H1 (cell line): ENCODE results near the gene CAPN13. TPM values are rescaled to one million over a fixed set of nuclear protein-coding genes. Genes with fewer than 3 reads are reported as not detected.

ENCODE experiments used
- CBX5 ChIP-seq: fragments of 300-800, 300-1000 bp; sonication (generic); IDR thresholded peaks from 2 replicates; pipeline ENCODE4 v1.7.1; 2016; ENCODE audit warnings: antibody characterized with exemption, low read length, low read depth
- CHD2 ChIP-seq: IDR thresholded peaks from 2 replicates; pipeline ENCODE4 v1.6.1; 2012; ENCODE audit warnings: low read length, improper control_type of control experiment
- CREB1 ChIP-seq: IDR thresholded peaks from 2 replicates; pipeline ENCODE4 v1.6.1; 2012; ENCODE audit warnings: inconsistent platforms
- EGR1 ChIP-seq: IDR thresholded peaks from 2 replicates; pipeline ENCODE4 v1.6.1; 2011; ENCODE audit warnings: low read depth, low read length, borderline replicate concordance
- GABPA ChIP-seq: IDR thresholded peaks from 2 replicates; pipeline ENCODE4 v1.6.1; 2011; ENCODE audit warnings: mild to moderate bottlenecking, low read length, moderate library complexity, borderline replicate concordance; ENCODE audit not compliant: insufficient read depth
- GTF2F1 ChIP-seq: IDR thresholded peaks from 2 replicates; pipeline ENCODE4 v1.6.1; 2012; ENCODE audit warnings: low read depth, low read length, improper control_type of control experiment, borderline replicate concordance
- KDM4A ChIP-seq: IDR thresholded peaks from one replicate; pipeline ENCODE4 v1.7.1; 2012; ENCODE audit warnings: low read depth, mild to moderate bottlenecking, moderate library complexity, low read length, inconsistent platforms; ENCODE audit not compliant: severe bottlenecking
- RNF2 ChIP-seq: fragments of 200-900, 300-1000 bp; sonication (generic); IDR thresholded peaks from 2 replicates; pipeline ENCODE4 v1.7.1; 2016; ENCODE audit warnings: borderline replicate concordance, low read depth, mild to moderate bottlenecking, antibody characterized with exemption, low read length; ENCODE audit not compliant: poor library complexity, severe bottlenecking; ENCODE audit errors: missing control alignments
- SIRT6 ChIP-seq: IDR thresholded peaks from one replicate; pipeline ENCODE4 v1.7.1; 2012; ENCODE audit warnings: low read length, inconsistent platforms
- SIX5 ChIP-seq: IDR thresholded peaks from 2 replicates; pipeline ENCODE4 v1.6.1; 2011; ENCODE audit warnings: mild to moderate bottlenecking, low read depth, low read length
- TAF1 ChIP-seq: IDR thresholded peaks from 2 replicates; pipeline ENCODE4 v1.6.1; 2011; ENCODE audit warnings: mild to moderate bottlenecking, low read depth, low read length
- TEAD4 ChIP-seq: IDR thresholded peaks from 2 replicates; pipeline ENCODE4 v1.6.1; 2012; ENCODE audit warnings: low read depth, low read length, inconsistent platforms, mixed read lengths
- polyA plus RNA-seq, 7 experiments: library from polyadenylated mRNA; depleted of rRNA in 3 of 7; stranded (reverse) in 5 of 7; unstranded in 2 of 7; fragments of >200 nt in 5 of 7; fragments of 200-250 nt in 2 of 7; gene quantifications; 1 replicate in 5 of 7; 2 replicates in 1 of 7; 4 replicates in 1 of 7; pipeline versions ENCODE4 v1.2.1 to v1.2.3, GENCODE V29; 2011 to 2013; ENCODE audit warnings: missing spikeins in 2 of 7, mixed read lengths in 2 of 7
- total RNA-seq: library from RNA; stranded (reverse); fragmentation: NEBNext Ultra II Directional; extraction: Animal tissue kit (Norgen Biotek cat#: 25700); gene quantifications from 2 replicates; pipeline ENCODE4 v1.2.1, GENCODE V29; 2021
- TF ChIP-seq, protein P1 (sequence below): fragments of 300-600 bp; sonication (generic); IDR thresholded peaks from 2 replicates; pipeline ENCODE4 v1.7.1; 2012; ENCODE audit warnings: low read length, moderate library complexity, mild to moderate bottlenecking, inconsistent platforms; ENCODE audit not compliant: insufficient replicate concordance

The CAPN13 gene
- total and polyA plus RNA-seq, 2 of the 8 experiments (the other 6 are each of a cell fraction or from before 2014, with no cell fraction given), result 2.4 TPM

DNA sequence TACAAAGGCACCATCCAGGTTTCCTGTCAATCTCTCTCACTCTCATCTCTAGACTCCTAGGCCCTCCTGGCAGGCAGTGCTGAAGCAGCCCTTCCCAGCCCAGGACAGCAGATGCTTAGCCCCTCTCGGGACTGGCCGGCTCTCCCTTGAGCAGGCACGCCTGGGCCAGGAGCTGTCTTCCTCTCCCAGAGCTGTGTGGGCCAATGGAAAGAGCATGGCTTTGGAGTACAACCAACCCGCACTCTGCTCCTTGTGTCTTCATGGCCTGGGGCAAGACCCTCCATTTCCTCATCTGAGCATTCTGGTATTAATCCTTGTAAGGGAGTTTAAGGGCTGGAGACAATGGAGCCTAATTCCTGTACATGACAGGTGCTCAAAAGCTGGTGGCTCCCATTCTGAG is 97.2 kb downstream of the CAPN13 start (continued):
- TF ChIP-seq, protein P1, sequence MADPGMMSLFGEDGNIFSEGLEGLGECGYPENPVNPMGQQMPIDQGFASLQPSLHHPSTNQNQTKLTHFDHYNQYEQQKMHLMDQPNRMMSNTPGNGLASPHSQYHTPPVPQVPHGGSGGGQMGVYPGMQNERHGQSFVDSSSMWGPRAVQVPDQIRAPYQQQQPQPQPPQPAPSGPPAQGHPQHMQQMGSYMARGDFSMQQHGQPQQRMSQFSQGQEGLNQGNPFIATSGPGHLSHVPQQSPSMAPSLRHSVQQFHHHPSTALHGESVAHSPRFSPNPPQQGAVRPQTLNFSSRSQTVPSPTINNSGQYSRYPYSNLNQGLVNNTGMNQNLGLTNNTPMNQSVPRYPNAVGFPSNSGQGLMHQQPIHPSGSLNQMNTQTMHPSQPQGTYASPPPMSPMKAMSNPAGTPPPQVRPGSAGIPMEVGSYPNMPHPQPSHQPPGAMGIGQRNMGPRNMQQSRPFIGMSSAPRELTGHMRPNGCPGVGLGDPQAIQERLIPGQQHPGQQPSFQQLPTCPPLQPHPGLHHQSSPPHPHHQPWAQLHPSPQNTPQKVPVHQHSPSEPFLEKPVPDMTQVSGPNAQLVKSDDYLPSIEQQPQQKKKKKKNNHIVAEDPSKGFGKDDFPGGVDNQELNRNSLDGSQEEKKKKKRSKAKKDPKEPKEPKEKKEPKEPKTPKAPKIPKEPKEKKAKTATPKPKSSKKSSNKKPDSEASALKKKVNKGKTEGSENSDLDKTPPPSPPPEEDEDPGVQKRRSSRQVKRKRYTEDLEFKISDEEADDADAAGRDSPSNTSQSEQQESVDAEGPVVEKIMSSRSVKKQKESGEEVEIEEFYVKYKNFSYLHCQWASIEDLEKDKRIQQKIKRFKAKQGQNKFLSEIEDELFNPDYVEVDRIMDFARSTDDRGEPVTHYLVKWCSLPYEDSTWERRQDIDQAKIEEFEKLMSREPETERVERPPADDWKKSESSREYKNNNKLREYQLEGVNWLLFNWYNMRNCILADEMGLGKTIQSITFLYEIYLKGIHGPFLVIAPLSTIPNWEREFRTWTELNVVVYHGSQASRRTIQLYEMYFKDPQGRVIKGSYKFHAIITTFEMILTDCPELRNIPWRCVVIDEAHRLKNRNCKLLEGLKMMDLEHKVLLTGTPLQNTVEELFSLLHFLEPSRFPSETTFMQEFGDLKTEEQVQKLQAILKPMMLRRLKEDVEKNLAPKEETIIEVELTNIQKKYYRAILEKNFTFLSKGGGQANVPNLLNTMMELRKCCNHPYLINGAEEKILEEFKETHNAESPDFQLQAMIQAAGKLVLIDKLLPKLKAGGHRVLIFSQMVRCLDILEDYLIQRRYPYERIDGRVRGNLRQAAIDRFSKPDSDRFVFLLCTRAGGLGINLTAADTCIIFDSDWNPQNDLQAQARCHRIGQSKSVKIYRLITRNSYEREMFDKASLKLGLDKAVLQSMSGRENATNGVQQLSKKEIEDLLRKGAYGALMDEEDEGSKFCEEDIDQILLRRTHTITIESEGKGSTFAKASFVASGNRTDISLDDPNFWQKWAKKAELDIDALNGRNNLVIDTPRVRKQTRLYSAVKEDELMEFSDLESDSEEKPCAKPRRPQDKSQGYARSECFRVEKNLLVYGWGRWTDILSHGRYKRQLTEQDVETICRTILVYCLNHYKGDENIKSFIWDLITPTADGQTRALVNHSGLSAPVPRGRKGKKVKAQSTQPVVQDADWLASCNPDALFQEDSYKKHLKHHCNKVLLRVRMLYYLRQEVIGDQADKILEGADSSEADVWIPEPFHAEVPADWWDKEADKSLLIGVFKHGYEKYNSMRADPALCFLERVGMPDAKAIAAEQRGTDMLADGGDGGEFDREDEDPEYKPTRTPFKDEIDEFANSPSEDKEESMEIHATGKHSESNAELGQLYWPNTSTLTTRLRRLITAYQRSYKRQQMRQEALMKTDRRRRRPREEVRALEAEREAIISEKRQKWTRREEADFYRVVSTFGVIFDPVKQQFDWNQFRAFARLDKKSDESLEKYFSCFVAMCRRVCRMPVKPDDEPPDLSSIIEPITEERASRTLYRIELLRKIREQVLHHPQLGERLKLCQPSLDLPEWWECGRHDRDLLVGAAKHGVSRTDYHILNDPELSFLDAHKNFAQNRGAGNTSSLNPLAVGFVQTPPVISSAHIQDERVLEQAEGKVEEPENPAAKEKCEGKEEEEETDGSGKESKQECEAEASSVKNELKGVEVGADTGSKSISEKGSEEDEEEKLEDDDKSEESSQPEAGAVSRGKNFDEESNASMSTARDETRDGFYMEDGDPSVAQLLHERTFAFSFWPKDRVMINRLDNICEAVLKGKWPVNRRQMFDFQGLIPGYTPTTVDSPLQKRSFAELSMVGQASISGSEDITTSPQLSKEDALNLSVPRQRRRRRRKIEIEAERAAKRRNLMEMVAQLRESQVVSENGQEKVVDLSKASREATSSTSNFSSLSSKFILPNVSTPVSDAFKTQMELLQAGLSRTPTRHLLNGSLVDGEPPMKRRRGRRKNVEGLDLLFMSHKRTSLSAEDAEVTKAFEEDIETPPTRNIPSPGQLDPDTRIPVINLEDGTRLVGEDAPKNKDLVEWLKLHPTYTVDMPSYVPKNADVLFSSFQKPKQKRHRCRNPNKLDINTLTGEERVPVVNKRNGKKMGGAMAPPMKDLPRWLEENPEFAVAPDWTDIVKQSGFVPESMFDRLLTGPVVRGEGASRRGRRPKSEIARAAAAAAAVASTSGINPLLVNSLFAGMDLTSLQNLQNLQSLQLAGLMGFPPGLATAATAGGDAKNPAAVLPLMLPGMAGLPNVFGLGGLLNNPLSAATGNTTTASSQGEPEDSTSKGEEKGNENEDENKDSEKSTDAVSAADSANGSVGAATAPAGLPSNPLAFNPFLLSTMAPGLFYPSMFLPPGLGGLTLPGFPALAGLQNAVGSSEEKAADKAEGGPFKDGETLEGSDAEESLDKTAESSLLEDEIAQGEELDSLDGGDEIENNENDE, result no peak
- TF ChIP-seq CBX5 (no peak), GTF2F1 (no peak), TAF1 (no peak), GABPA (no peak), EGR1 (no peak), TEAD4 (no peak), SIRT6 (no peak), CHD2 (no peak), RNF2 (no peak), SIX5 (no peak), KDM4A (no peak), CREB1 (no peak)
